Measurements from ENCODE around the gene ASTN1.

Gene ASTN1

DNA sequence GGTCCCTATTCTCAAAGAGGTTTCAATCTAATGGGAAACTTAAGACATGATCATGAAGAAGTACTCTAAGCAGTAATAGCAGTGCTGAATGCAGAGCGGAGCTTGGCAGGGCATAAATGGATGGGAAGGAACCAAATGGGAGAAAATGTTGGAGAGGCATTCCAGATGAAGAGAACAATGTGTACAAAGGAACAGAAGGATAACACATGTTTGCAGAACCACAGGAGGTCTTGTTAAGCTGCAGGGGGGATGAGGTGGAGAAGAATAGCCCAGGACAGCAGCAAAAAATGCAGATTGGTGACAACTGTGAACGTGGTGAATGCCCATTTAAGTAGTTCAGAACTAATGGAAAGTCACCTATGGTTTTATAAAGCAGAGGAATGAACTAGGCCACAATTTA lies 99.1 kb downstream of the ASTN1 start:
- H3K9ac ChIP-seq (ENCODE audit: low read length): no peak overlapping the region
- H3K4me1 ChIP-seq (ENCODE audit: insufficient read depth, low read length): no peaks in the 10 kb centered on the region
- no peak overlapping the region for H3K4me3 ChIP-seq (ENCODE audit: low read depth in 1 of 2, low read length in 2 of 2)
- H3K27me3 ChIP-seq (ENCODE audit: control insufficient read depth in 1 of 2, insufficient read depth in 2 of 2, low read length in 2 of 2): no peaks in the 10 kb centered on the region
- H3K36me3 ChIP-seq (ENCODE audit: insufficient read depth, low read length): no peaks in the 10 kb centered on the region
- H3K27ac ChIP-seq (ENCODE audit: low read depth, low read length): no peak overlapping the region
- H3K9me3 ChIP-seq (ENCODE audit: low read length): no peaks in the 10 kb centered on the region

DNA sequence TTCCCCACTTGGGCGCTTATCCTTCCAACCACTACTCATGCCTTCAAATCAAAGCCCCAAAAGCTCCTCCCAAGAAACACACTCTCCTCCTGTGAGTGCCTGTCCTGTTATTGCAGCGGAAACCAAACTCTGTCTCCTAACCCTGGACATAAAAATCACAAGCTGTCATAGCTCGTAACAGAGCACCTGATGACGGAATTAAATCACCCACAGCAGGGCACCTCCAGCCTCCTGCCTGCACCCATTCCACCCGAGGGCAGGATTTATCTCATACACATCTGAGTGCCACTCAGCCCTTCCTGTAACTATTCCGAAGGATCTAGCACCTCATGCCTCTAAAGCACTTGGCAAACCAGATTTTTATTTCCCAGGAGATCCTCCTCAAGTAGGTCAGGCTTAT lies 100.9 kb downstream of the ASTN1 start:
- Histone ChIP-seq H3K36me3 (ENCODE audit: insufficient read depth, low read length) (no peaks in the 10 kb centered on the region), H3K4me3 (ENCODE audit: low read depth in 1 of 2, low read length in 2 of 2) (no peak overlapping the region), H3K4me1 (ENCODE audit: insufficient read depth, low read length) (no peaks in the 10 kb centered on the region), H3K27ac (ENCODE audit: low read depth, low read length) (no peak overlapping the region), H3K9me3 (ENCODE audit: low read length) (no peaks in the 10 kb centered on the region), H3K9ac (ENCODE audit: low read length) (no peak overlapping the region), H3K27me3 (ENCODE audit: control insufficient read depth in 1 of 2, insufficient read depth in 2 of 2, low read length in 2 of 2) (no peaks in the 10 kb centered on the region)

- Histone ChIP-seq H3K27me3 (ENCODE audit: control insufficient read depth in 1 of 2, insufficient read depth in 2 of 2, low read length in 2 of 2) (no peaks in the 10 kb centered on the region), H3K36me3 (ENCODE audit: insufficient read depth, low read length) (no peaks in the 10 kb centered on the region), H3K4me3 (ENCODE audit: low read depth in 1 of 2, low read length in 2 of 2) (no peak overlapping the region), H3K9ac (ENCODE audit: low read length) (no peak overlapping the region), H3K27ac (ENCODE audit: low read depth, low read length) (no peak overlapping the region), H3K4me1 (ENCODE audit: insufficient read depth, low read length) (no peaks in the 10 kb centered on the region), H3K9me3 (ENCODE audit: low read length) (no peaks in the 10 kb centered on the region)
Observed at GRCh38 chr1:177054542-177054941, 110.0 kb downstream of the ASTN1 start.

DNA sequence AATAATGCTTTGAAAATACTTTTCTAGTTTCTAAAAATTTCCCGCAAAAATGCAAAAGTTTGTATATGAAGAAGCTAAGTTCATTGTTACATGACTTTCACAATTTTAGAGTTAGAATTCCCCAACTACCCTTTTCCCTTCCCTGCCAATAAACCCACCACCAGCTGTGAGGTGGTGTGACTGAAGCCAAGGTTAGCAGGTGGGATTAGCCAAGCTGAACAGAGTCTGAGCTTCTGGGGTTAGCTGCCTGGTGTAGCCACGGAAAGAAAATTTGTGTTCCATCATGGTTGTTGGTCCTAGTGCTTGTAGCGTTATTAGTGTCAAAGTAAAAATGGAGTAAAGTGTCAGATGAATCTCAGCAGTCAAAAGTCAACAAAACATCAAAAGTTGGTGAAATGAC lies 110.9 kb downstream of the ASTN1 start:
- no peaks in the 10 kb centered on the region for H3K9me3 ChIP-seq (ENCODE audit: low read length)
- H3K27me3 ChIP-seq (ENCODE audit: control insufficient read depth in 1 of 2, insufficient read depth in 2 of 2, low read length in 2 of 2): no peaks in the 10 kb centered on the region
- no peak overlapping the region for H3K27ac ChIP-seq (ENCODE audit: low read depth, low read length)
- H3K4me1 ChIP-seq (ENCODE audit: insufficient read depth, low read length): no peaks in the 10 kb centered on the region
- no peak overlapping the region for H3K4me3 ChIP-seq (ENCODE audit: low read depth in 1 of 2, low read length in 2 of 2)
- H3K36me3 ChIP-seq (ENCODE audit: insufficient read depth, low read length): no peaks in the 10 kb centered on the region
- H3K9ac ChIP-seq (ENCODE audit: low read length): no peak overlapping the region

DNA sequence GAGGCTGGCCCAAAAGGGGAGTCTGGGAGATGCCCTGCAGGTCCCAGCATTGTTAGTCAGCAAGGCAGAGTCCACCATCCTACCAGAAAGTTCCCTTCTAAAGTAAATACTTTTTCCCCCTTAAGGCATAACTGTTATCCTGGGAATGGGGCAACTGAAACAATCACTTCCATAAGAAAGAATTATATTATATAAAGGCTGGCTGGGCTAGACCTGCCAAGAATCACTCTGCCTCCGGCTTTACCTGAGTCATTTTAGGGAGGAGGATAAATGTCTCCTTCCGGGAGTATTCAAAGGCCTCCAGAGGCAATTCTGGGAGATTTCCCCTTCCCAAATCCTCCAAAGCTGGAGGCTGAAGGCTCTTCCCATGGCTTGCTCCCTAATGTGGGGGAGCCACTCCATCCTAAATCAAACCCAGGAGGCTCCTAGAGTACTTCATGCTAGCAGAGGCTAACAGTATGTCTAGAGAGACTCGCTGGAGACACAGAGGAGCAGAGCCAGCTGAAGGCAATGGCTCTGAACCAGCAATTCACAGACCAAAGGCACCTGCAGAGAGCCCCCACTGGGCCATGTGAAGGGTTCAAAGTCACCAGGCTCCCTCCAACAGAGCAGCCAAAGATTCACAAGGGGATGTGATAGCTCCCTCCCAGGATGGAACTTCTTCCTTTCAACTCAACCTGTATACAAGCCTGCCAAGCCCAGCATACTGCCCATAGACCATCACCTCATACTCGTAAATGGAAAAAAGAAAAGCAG lies 116.0 kb downstream of the ASTN1 start:
- H3K27ac ChIP-seq (ENCODE audit: low read depth, low read length): no peak overlapping the region
- H3K36me3 ChIP-seq (ENCODE audit: insufficient read depth, low read length): no peaks in the 10 kb centered on the region
- H3K9ac ChIP-seq (ENCODE audit: low read length): no peak overlapping the region
- no peaks in the 10 kb centered on the region for H3K9me3 ChIP-seq (ENCODE audit: low read length)
- no peaks in the 10 kb centered on the region for H3K4me1 ChIP-seq (ENCODE audit: insufficient read depth, low read length)
- H3K27me3 ChIP-seq (ENCODE audit: control insufficient read depth in 1 of 2, insufficient read depth in 2 of 2, low read length in 2 of 2): no peaks in the 10 kb centered on the region
- H3K4me3 ChIP-seq (ENCODE audit: low read depth in 1 of 2, low read length in 2 of 2): no peak overlapping the region

- no peak overlapping the region for H3K9ac ChIP-seq (ENCODE audit: low read length)
- H3K36me3 ChIP-seq (ENCODE audit: insufficient read depth, low read length): no peaks in the 10 kb centered on the region
- H3K4me1 ChIP-seq (ENCODE audit: insufficient read depth, low read length): no peaks in the 10 kb centered on the region
- H3K9me3 ChIP-seq (ENCODE audit: low read length): no peaks in the 10 kb centered on the region
- H3K4me3 ChIP-seq (ENCODE audit: low read depth in 1 of 2, low read length in 2 of 2): no peak overlapping the region
- H3K27ac ChIP-seq (ENCODE audit: low read depth, low read length): no peak overlapping the region
- no peaks in the 10 kb centered on the region for H3K27me3 ChIP-seq (ENCODE audit: control insufficient read depth in 1 of 2, insufficient read depth in 2 of 2, low read length in 2 of 2)
Observed at GRCh38 chr1:177045151-177045550, 119.4 kb downstream of the ASTN1 start.

DNA sequence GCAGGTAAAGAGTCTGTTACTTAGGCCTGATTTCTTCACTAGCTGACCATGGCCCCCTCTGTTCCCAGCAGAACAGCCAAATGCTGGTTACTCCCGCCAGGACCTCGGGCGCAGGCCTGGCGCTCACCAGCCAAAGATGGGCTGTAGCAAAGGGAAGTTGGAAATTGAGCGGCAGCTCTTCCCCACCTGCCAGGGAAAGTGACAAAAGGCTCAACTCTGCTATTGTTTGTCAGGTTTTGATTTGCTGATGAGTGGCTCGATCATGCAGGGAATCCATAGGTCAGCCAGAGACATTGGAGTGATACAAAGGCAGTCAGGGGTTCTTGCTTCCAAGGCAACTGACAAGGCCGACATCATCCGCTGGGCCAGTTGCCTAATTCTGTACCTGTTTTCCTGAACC lies 120.1 kb downstream of the ASTN1 start:
- H3K4me1 ChIP-seq (ENCODE audit: insufficient read depth, low read length): no peaks in the 10 kb centered on the region
- H3K36me3 ChIP-seq (ENCODE audit: insufficient read depth, low read length): no peaks in the 10 kb centered on the region
- H3K27ac ChIP-seq (ENCODE audit: low read depth, low read length): no peak overlapping the region
- no peak overlapping the region for H3K4me3 ChIP-seq (ENCODE audit: low read depth in 1 of 2, low read length in 2 of 2)
- no peak overlapping the region for H3K9ac ChIP-seq (ENCODE audit: low read length)
- no peaks in the 10 kb centered on the region for H3K9me3 ChIP-seq (ENCODE audit: low read length)
- H3K27me3 ChIP-seq (ENCODE audit: control insufficient read depth in 1 of 2, insufficient read depth in 2 of 2, low read length in 2 of 2): no peaks in the 10 kb centered on the region

DNA sequence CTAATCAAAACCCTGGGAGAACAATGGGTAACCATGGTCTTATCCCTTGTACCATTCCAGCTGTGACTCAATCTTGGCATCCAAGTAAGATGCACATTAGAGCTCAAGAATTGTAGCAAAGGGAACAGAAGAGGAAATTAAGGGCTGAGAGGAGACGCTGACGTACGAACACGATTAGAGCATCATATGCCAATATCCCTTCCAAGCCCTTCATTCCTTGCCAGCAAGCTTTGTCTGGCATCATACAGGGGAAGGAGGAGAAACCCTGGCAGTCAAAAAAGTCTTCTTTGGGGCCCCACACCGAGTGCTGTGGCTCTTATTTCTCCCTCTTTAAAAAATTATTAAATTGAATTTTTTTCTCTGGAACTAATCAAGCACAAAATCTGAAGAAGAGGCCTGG lies 120.9 kb downstream of the ASTN1 start:
- Histone ChIP-seq H3K27me3 (ENCODE audit: control insufficient read depth in 1 of 2, insufficient read depth in 2 of 2, low read length in 2 of 2) (no peaks in the 10 kb centered on the region), H3K27ac (ENCODE audit: low read depth, low read length) (no peak overlapping the region), H3K4me3 (ENCODE audit: low read depth in 1 of 2, low read length in 2 of 2) (no peak overlapping the region), H3K36me3 (ENCODE audit: insufficient read depth, low read length) (no peaks in the 10 kb centered on the region), H3K9ac (ENCODE audit: low read length) (no peak overlapping the region), H3K9me3 (ENCODE audit: low read length) (no peaks in the 10 kb centered on the region), H3K4me1 (ENCODE audit: insufficient read depth, low read length) (no peaks in the 10 kb centered on the region)

DNA sequence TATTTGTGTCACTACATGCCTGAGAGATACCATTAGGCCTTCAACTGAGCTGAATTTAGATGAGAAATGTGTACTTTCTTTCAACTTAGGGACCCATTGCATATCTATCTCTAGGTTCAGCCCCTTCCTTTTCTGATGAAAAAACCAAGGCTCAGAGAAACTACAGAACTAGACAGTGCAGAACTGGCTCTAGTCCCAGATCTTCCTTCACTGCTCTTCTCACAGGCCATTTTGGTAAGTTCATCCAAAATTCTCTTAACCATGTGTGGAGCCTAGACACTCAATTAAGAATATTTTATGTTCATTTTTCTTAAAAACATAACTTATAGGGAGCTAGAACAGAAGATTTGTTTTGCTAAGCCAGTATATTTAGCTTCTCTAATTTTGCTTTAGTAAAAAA lies 128.9 kb downstream of the ASTN1 start:
- H3K4me1 ChIP-seq (ENCODE audit: insufficient read depth, low read length): no peaks in the 10 kb centered on the region
- no peaks in the 10 kb centered on the region for H3K36me3 ChIP-seq (ENCODE audit: insufficient read depth, low read length)
- no peak overlapping the region for H3K27ac ChIP-seq (ENCODE audit: low read depth, low read length)
- no peak overlapping the region for H3K9ac ChIP-seq (ENCODE audit: low read length)
- H3K9me3 ChIP-seq (ENCODE audit: low read length): no peaks in the 10 kb centered on the region
- no peaks in the 10 kb centered on the region for H3K27me3 ChIP-seq (ENCODE audit: control insufficient read depth in 1 of 2, insufficient read depth in 2 of 2, low read length in 2 of 2)
- no peak overlapping the region for H3K4me3 ChIP-seq (ENCODE audit: low read depth in 1 of 2, low read length in 2 of 2)

GRCh38 chr1:177033628-177034027 lies 130.9 kb downstream of the ASTN1 start:
- Histone ChIP-seq H3K36me3 (ENCODE audit: insufficient read depth, low read length) (no peaks in the 10 kb centered on the region), H3K4me3 (ENCODE audit: low read depth in 1 of 2, low read length in 2 of 2) (no peak overlapping the region), H3K9ac (ENCODE audit: low read length) (no peak overlapping the region), H3K9me3 (ENCODE audit: low read length) (no peaks in the 10 kb centered on the region), H3K4me1 (ENCODE audit: insufficient read depth, low read length) (no peaks in the 10 kb centered on the region), H3K27ac (ENCODE audit: low read depth, low read length) (no peak overlapping the region), H3K27me3 (ENCODE audit: control insufficient read depth in 1 of 2, insufficient read depth in 2 of 2, low read length in 2 of 2) (no peaks in the 10 kb centered on the region)

GRCh38 chr1:177032434-177032833 lies 132.1 kb downstream of the ASTN1 start:
- no peak overlapping the region for H3K4me3 ChIP-seq (ENCODE audit: low read depth in 1 of 2, low read length in 2 of 2)
- no peak overlapping the region for H3K9ac ChIP-seq (ENCODE audit: low read length)
- H3K9me3 ChIP-seq (ENCODE audit: low read length): no peaks in the 10 kb centered on the region
- no peaks in the 10 kb centered on the region for H3K4me1 ChIP-seq (ENCODE audit: insufficient read depth, low read length)
- no peaks in the 10 kb centered on the region for H3K27me3 ChIP-seq (ENCODE audit: control insufficient read depth in 1 of 2, insufficient read depth in 2 of 2, low read length in 2 of 2)
- H3K27ac ChIP-seq (ENCODE audit: low read depth, low read length): no peak overlapping the region
- H3K36me3 ChIP-seq (ENCODE audit: insufficient read depth, low read length): no peaks in the 10 kb centered on the region

DNA sequence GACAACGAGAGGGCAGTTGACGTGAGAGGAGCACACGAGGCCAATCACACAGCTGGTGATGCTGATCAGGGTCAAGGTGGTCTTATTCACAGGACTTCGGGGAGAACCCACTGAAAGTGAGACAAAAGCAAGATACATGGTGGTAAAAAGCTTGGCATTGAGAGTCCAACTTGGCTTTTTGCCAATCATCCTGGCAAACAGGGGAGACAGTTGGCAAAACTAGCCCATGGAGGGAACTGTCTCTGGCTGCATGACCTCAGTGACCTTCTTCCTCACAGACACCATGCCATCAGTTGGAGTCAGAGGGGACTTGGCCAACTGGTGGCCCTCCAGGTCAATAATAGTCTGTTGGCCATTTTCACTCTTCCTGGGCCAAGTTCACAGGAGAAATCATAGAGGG lies 139.9 kb downstream of the ASTN1 start:
- no peaks in the 10 kb centered on the region for H3K27me3 ChIP-seq (ENCODE audit: control insufficient read depth in 1 of 2, insufficient read depth in 2 of 2, low read length in 2 of 2)
- no peak overlapping the region for H3K9ac ChIP-seq (ENCODE audit: low read length)
- no peak overlapping the region for H3K27ac ChIP-seq (ENCODE audit: low read depth, low read length)
- H3K9me3 ChIP-seq (ENCODE audit: low read length): no peaks in the 10 kb centered on the region
- no peak overlapping the region for H3K4me3 ChIP-seq (ENCODE audit: low read depth in 1 of 2, low read length in 2 of 2)
- H3K36me3 ChIP-seq (ENCODE audit: insufficient read depth, low read length): no peaks in the 10 kb centered on the region
- H3K4me1 ChIP-seq (ENCODE audit: insufficient read depth, low read length): no peaks in the 10 kb centered on the region

Measured in muscle layer of colon (tissue), 2 donors.